ENCODE results near the gene PLEKHH3.
"Not testable (repeated sequence)": the region's sequence is repeated elsewhere in the genome, so short reads cannot be mapped to it uniquely, and the experiment has no call there.

The PLEKHH3 gene

DNA sequence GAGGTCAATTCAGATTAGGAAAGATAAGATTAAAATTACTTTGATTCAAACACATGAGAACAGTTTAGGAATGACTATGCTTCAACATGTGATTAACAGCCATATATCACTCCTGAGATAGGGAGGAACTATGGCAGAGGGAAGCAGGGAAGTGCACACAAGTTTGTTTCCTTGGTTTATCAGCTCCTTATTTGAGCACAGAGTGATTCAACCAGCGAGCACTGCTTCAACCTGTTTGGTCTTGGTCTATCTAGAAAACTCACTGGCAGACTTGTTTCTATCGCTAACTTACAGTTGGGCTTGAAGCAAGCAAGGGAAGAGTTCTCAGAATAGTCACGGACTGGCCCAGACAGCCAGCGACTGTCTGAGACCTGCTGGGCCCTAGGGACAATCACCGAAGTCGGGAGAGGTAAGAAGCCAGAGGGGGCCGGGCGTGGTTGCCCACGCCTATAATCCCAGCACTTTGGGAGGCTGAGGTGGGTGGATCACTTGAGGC lies 43.8 kb downstream of the PLEKHH3 start:
- DNase-seq (ENCODE audit: low read depth in 4 of 4, low spot score in 1 of 4) = no peak

DNA sequence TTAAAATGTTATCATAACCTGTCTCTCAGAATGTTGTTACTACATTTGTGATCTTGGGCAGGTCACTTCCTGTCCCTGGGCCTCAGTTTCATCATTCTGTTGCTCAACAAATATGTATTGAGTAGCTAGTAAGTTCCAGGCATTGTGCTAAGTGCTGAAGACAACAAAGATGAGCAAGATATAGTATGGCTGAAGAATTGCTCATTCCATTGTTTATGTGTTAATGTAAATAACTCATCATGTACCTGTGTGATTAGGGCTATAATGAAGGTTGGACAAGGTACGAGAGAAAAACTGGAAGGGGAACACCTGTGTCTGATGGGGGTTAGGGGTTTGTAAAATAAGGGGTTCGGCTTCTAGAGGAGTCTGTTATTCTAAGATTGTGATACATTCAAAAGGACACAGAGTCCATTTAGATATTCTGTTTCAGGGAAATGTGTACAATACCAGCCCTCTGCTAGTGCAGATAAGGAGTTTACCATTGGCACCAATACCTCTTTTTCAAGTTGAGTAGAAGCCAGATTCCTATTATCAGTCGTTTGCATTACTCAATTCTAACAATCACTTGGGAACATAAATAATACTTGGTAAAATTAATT lies 47.3 kb downstream of the PLEKHH3 start:
- no peak for DNase-seq (ENCODE audit: low read depth in 4 of 4, low spot score in 1 of 4)

DNA sequence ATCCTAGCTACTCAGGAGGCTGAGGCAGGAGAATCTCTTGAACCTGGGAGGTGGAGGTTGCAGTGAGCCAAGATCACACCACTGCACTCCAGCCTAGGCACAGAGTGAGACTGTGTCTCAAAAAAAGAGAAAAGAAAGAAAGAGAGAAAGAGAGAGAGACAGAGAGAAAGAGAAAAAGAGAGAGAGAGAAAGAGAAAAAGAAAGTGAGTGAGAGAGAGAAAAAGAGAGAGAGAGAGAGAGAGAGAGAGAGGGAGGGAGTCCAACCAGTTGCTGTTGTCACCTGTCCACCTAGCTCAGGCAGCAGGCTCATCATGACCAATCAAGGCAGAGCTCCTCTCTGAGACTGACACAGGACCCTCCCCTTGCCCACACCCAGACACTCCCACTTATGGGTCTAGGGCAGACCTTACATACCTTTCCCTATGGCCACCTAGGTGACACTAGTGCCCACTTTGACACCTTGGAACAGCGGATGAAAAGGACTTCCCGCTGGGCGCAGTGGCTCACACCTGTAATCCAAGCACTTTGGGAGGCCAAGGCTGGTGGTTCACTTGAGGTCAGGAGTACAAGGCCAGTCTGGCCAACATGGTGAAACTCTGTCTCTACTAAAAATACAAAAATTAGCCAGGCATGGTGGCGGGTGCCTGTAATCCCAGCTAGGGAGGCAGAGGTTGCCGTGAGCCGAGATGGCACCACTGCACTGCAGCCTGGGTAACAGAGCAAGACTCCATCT lies 49.6 kb downstream of the PLEKHH3 start:
- not testable (repeated sequence) for DNase-seq (ENCODE audit: low read depth in 4 of 4, low spot score in 1 of 4)

DNA sequence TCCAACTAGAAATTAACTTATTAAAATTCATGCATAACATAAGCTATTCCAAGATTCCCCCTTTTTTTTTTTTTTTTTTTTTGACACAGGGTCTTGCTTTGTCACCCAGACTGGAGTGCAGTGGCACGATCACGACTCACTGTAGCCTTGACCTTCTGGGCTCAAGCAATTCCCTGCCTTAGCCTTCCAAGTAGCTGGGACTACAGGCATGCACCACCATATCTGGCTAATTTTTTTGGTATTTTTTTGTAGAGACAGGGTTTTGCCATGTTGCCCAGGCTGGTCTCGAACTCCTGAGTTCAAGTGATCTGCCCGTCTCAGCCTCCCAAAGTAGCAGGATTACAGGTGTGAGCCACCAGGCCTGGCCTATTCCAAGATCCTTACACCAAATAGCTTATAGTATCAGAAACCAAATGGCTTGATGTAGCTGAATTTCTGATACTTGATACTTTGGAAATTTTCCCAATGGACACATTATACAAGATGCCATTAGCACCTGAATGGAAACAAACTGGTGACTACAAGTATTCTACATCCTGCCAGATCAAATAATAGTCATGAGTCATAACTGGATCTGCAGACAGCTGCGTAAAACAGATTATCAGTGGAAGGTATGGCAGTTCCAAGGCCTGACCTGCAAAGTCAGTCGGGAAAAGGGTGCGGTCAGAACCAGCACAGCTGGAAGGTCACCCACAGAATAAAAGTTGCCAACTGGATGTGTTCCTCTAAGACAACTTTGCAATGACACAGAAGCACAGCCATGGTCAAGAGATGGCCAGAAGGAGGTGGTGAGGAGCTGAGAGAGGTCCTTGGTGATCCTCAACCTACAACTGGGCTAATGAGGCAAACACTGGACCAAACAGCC lies 52.8 kb downstream of the PLEKHH3 start:
- no peak for DNase-seq (ENCODE audit: low read depth in 4 of 4, low spot score in 1 of 4)

DNA sequence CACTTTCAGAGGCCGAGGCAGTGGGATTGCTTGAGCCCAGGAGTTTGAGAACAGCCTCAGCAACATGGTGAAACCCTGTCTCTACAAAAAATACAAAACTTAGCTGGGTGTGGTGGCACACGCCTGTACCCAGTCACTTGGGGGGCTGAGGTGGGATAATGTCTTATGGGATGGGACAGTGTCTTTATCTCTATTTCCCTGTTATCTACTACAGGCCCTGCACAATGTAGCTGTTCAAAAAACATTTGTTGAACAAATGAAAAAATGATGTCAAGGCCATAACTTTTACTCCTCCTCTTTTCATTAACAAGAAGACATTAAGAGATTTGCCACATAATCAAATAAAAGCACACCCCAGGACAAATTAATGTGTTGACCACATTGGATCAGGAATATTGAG lies 53.5 kb downstream of the PLEKHH3 start:
- no peak for DNase-seq (ENCODE audit: low read depth in 4 of 4, low spot score in 1 of 4)

DNA sequence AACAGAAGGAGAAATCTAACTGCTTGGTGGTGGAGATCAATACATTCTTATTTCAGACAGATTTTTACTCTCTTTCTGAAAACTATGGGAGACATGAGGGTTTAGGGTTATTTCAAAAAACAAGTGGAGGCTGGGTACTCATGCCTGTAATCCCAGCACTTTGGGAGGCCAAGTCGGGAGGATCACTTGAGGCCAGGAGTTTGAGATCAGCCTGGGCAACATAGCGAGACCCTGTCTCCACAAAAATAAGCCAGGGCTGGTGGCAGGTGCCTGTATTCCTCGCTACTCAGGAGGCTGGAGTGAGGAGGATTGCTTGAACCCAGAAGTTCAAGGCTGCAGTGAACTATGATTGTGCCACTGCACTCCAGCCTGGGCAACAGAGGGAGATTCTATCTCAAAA lies 54.8 kb downstream of the PLEKHH3 start:
- DNase-seq (ENCODE audit: low read depth in 4 of 4, low spot score in 1 of 4) = not testable (repeated sequence)

DNA sequence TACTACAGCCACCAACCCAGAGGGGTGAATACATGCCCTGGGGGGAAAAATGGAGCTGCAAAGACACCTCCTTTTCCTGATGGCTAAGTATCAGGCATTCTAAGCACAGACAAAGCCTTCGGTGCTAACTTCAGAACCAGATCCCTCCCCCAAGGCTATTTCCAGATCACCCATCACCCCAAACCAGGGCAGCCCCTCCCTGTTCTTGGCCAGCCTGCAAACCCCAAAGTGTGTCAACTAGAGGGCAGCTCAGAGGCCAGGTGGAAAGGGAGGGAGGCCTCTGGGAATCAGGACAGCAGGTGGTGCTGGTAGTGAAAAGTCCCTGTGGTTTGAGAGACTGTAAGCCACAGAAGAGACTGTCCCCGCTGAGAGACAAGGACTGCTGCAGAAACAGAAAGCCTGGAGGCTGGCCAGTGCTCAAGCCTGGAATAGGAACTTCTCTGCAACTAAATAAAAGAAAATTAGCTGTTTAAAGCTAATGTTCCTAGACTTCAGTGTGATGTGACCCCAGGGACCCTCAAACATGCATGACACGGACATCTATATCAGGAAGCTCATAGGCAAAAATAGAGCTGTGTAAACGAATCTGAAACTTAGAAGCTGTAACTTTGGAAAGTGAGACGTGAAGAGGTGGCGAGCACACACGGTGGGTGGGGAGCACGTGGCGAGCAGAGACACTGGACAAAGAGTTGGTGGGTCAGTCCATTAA lies 58.2 kb downstream of the PLEKHH3 start:
- no peak for DNase-seq (ENCODE audit: low read depth in 4 of 4, low spot score in 1 of 4)

DNA sequence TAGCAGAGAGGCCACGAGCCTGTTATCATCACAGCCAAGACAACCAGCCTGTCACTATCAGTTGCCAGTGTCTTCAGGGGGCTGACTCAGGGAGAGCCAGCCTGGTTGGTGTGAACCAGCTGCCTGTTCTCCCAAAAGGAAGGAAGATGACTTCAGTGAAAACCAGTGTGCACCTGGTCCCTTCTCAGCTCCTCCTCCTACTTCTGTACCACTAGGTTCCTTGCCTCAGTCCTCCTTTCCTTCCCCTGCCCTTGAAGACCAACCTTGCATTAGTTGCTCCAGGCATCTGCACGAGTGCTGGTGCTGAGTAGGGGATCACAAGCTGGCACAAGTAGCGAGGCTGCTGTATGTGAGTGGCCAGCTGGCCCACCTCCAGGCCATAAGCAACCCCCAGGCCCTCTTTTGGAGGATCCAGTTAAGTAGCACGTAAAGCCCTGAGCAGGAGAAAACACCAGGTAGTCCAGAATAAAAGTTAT lies 58.8 kb downstream of the PLEKHH3 start:
- DNase-seq (ENCODE audit: low read depth in 4 of 4, low spot score in 1 of 4) = no peak

Measured in stimulated activated CD4-positive, alpha-beta T cell treated with anti-CD3 and anti-CD28 coated beads, Interleukin-1b, Interleukin-23, amount 100 ng/mL, for 24 hours (primary cell).